HG03139 (cell line): ENCODE data around the gene TPST1.
"Not testable (repeated sequence)": the region's sequence is repeated elsewhere in the genome, so short reads cannot be mapped to it uniquely, and the experiment has no call there.

Experiments
- ATAC-seq: cut with Tn5 transposase; IDR thresholded peaks from one replicate; pipeline ENCODE4 v1.9.1; 2021; ENCODE audit not compliant: unreplicated experiment

TPST1 gene

GRCh38 chr7:66187905-66188304 is 17.2 kb upstream of the TPST1 start:
- ATAC-seq, result no peak

GRCh38 chr7:66188645-66189044 is 16.5 kb upstream of the TPST1 start:
- no peak for ATAC-seq

- ATAC-seq, result no peak
These were observed 15.2 kb upstream of the TPST1 start for GRCh38 chr7:66189695-66190503.

- ATAC-seq, result no peak
These were observed 14.7 kb upstream of the TPST1 start for GRCh38 chr7:66190504-66190857.

GRCh38 chr7:66193146-66193725 is 11.9 kb upstream of the TPST1 start:
- no peak for ATAC-seq

GRCh38 chr7:66198469-66198868 is 6.7 kb upstream of the TPST1 start:
- ATAC-seq, result no peak

GRCh38 chr7:66198956-66199355 is 6.2 kb upstream of the TPST1 start:
- ATAC-seq, result no peak

- ATAC-seq, result no peak
These were observed 2.7 kb upstream of the TPST1 start for GRCh38 chr7:66202441-66202840.

- ATAC-seq, result no peak
These were observed 582 bp downstream of the TPST1 start for GRCh38 chr7:66205741-66206090.

- ATAC-seq, result no peak
These were observed 1.2 kb downstream of the TPST1 start for GRCh38 chr7:66206119-66206933.

- no peak for ATAC-seq
These were observed 1.8 kb downstream of the TPST1 start for GRCh38 chr7:66206934-66207240.

- ATAC-seq, result no peak
These were observed 2.4 kb downstream of the TPST1 start for GRCh38 chr7:66207540-66207939.

- ATAC-seq, result no peak
These were observed 6.3 kb downstream of the TPST1 start for GRCh38 chr7:66211429-66211828.

- ATAC-seq, result no peak
These were observed 8.5 kb downstream of the TPST1 start for GRCh38 chr7:66213637-66214036.

GRCh38 chr7:66216687-66217086 is 11.6 kb downstream of the TPST1 start:
- no peak for ATAC-seq

GRCh38 chr7:66219805-66220204 is 14.7 kb downstream of the TPST1 start:
- no peak for ATAC-seq

- ATAC-seq, result no peak
These were observed 16.3 kb downstream of the TPST1 start for GRCh38 chr7:66221442-66221841.

- no peak for ATAC-seq
These were observed 22.7 kb downstream of the TPST1 start for GRCh38 chr7:66227808-66228207.

GRCh38 chr7:66231326-66232216 is 26.4 kb downstream of the TPST1 start:
- not testable (repeated sequence) for ATAC-seq

- no peak for ATAC-seq
These were observed 28.5 kb downstream of the TPST1 start for GRCh38 chr7:66233638-66234037.

GRCh38 chr7:66236713-66237303 is 31.7 kb downstream of the TPST1 start:
- ATAC-seq, result no peak
